Kidney glomerular epithelial cell (primary cell): ENCODE results near the gene AUTS2.
"Not testable (repeated sequence)": the region's sequence is repeated elsewhere in the genome, so short reads cannot be mapped to it uniquely, and the experiment has no call there.

ENCODE experiments used
- DNase-seq: peaks from one replicate; lab custom pipeline; 2025; lab: John Stamatoyannopoulos, UW

Gene AUTS2

GRCh38 chr7:70723339-70723738, 1125.1 kb downstream of the AUTS2 start:
- no peak for DNase-seq

- DNase-seq = no peak
These were observed 1127.2 kb downstream of the AUTS2 start for GRCh38 chr7:70725448-70725847.

GRCh38 chr7:70726294-70726693, 1128.0 kb downstream of the AUTS2 start:
- DNase-seq = no peak

- no peak for DNase-seq
These were observed 1128.7 kb downstream of the AUTS2 start for GRCh38 chr7:70726951-70727378.

- DNase-seq = no peak
These were observed 1129.6 kb downstream of the AUTS2 start for GRCh38 chr7:70727861-70728260.

GRCh38 chr7:70728872-70729552, 1130.7 kb downstream of the AUTS2 start:
- DNase-seq = no peak

- not testable (repeated sequence) for DNase-seq
These were observed 1131.4 kb downstream of the AUTS2 start for GRCh38 chr7:70729553-70730157.

GRCh38 chr7:70730451-70731110, 1132.3 kb downstream of the AUTS2 start:
- DNase-seq = no peak

GRCh38 chr7:70733090-70733489, 1134.8 kb downstream of the AUTS2 start:
- DNase-seq = no peak

GRCh38 chr7:70734411-70734810, 1136.1 kb downstream of the AUTS2 start:
- DNase-seq = no peak

GRCh38 chr7:70735313-70735712, 1137.0 kb downstream of the AUTS2 start:
- no peak for DNase-seq

GRCh38 chr7:70736715-70737460, 1138.6 kb downstream of the AUTS2 start:
- peak; percentile 65 for DNase-seq

GRCh38 chr7:70738151-70738885, 1140.0 kb downstream of the AUTS2 start:
- no peak for DNase-seq

GRCh38 chr7:70739646-70740210, 1141.5 kb downstream of the AUTS2 start:
- no peak for DNase-seq

GRCh38 chr7:70741666-70742065, 1143.4 kb downstream of the AUTS2 start:
- no peak for DNase-seq

- DNase-seq = no peak
These were observed 1145.5 kb downstream of the AUTS2 start for GRCh38 chr7:70743531-70744325.

GRCh38 chr7:70744492-70744891, 1146.2 kb downstream of the AUTS2 start:
- DNase-seq = no peak

- no peak for DNase-seq
These were observed 1151.6 kb downstream of the AUTS2 start for GRCh38 chr7:70749831-70750230.

- DNase-seq = no peak
These were observed 1153.6 kb downstream of the AUTS2 start for GRCh38 chr7:70751895-70752294.

GRCh38 chr7:70752794-70753241, 1154.5 kb downstream of the AUTS2 start:
- DNase-seq = no peak

- no peak for DNase-seq
These were observed 1158.5 kb downstream of the AUTS2 start for GRCh38 chr7:70756789-70757188.
